H9 (cell line): Measurements from ENCODE around the gene IL4. TPM values are rescaled to one million over a fixed set of nuclear protein-coding genes. Genes with fewer than 3 reads are reported as not detected.

Experiments
- DNase-seq: peaks from one replicate; pipeline ENCODE4 v3.0.0-alpha.2; 2017
- H2AFZ ChIP-seq: one replicate; pipeline ENCODE4 v1.6.1; 2013; ENCODE audit warnings: mild to moderate bottlenecking, low read length, control low read depth, moderate library complexity
- H2AK5ac ChIP-seq: 2 replicates; pipeline ENCODE4 v1.6.1; 2013; ENCODE audit warnings: low read length, control low read depth, mixed read lengths; ENCODE audit not compliant: insufficient read length
- H2BK120ac ChIP-seq: one replicate; pipeline ENCODE4 v1.6.1; 2013; ENCODE audit warnings: low read depth, mild to moderate bottlenecking, low read length, control low read depth, inconsistent platforms; ENCODE audit not compliant: poor library complexity, severe bottlenecking
- H2BK12ac ChIP-seq: 2 replicates; pipeline ENCODE4 v1.6.1; 2013; ENCODE audit warnings: low read length, control low read depth, mixed read lengths, low read depth; ENCODE audit not compliant: insufficient read length
- H2BK15ac ChIP-seq: 2 replicates; pipeline ENCODE4 v1.6.1; 2013; ENCODE audit warnings: low read depth, low read length, control low read depth
- H2BK20ac ChIP-seq: one replicate; pipeline ENCODE4 v1.6.1; 2013; ENCODE audit warnings: low read depth, mild to moderate bottlenecking, low read length, control low read depth, inconsistent platforms; ENCODE audit not compliant: poor library complexity, severe bottlenecking
- H2BK5ac ChIP-seq: 2 replicates; pipeline ENCODE4 v1.6.1; 2013; ENCODE audit warnings: low read length, control low read depth, mixed read lengths; ENCODE audit not compliant: insufficient read length
- H3K14ac ChIP-seq: 2 replicates; pipeline ENCODE4 v1.6.1; 2013; ENCODE audit warnings: low read length, control low read depth; ENCODE audit not compliant: insufficient read depth
- H3K18ac ChIP-seq: 2 replicates; pipeline ENCODE4 v1.6.1; 2013; ENCODE audit warnings: low read depth, mild to moderate bottlenecking, mixed read lengths, low read length, control low read depth; ENCODE audit not compliant: insufficient read length
- H3K23ac ChIP-seq: 2 replicates; pipeline ENCODE4 v1.6.1; 2013; ENCODE audit warnings: low read length, control low read depth, mixed read lengths, low read depth; ENCODE audit not compliant: insufficient read length
- H3K23me2 ChIP-seq: 2 replicates; pipeline ENCODE4 v1.6.1; 2013; ENCODE audit warnings: low read depth, mild to moderate bottlenecking, mixed read lengths, low read length, control low read depth; ENCODE audit not compliant: insufficient read length, poor library complexity, severe bottlenecking
- H3K27ac ChIP-seq: 2 replicates; pipeline ENCODE4 v1.5.1; 2013; ENCODE audit warnings: low read length, control low read depth, mixed read lengths, low read depth; ENCODE audit not compliant: insufficient read length
- H3K27me3 ChIP-seq: 2 replicates; pipeline ENCODE4 v1.6.1; 2013; ENCODE audit warnings: low read length, control low read depth, inconsistent platforms; ENCODE audit not compliant: insufficient read depth
- H3K4ac ChIP-seq: 2 replicates; pipeline ENCODE4 v1.6.1; 2013; ENCODE audit warnings: low read depth, mild to moderate bottlenecking, control low read depth, inconsistent platforms, low read length, moderate library complexity
- H3K4me1 ChIP-seq: 2 replicates; pipeline ENCODE4 v1.6.1; 2013; ENCODE audit warnings: low read length, control low read depth, inconsistent platforms; ENCODE audit not compliant: insufficient read depth
- H3K4me2 ChIP-seq: 2 replicates; pipeline ENCODE4 v1.6.1; 2013; ENCODE audit warnings: low read length, control low read depth, mixed read lengths; ENCODE audit not compliant: insufficient read length, insufficient read depth
- H3K56ac ChIP-seq: 2 replicates; pipeline ENCODE4 v1.6.1; 2013; ENCODE audit warnings: low read depth, mild to moderate bottlenecking, mixed read lengths, low read length, control low read depth; ENCODE audit not compliant: insufficient read length
- H3K79me1 ChIP-seq: 2 replicates; pipeline ENCODE4 v1.6.1; 2013; ENCODE audit warnings: low read depth, mild to moderate bottlenecking, moderate library complexity, low read length, control low read depth, inconsistent platforms; ENCODE audit not compliant: insufficient read depth, poor library complexity, severe bottlenecking
- H3K79me2 ChIP-seq: 2 replicates; pipeline ENCODE4 v1.6.1; 2013; ENCODE audit warnings: low read length, control low read depth, inconsistent platforms; ENCODE audit not compliant: insufficient read depth
- H3K9ac ChIP-seq: 2 replicates; pipeline ENCODE4 v1.6.1; 2013; ENCODE audit warnings: low read length, control low read depth, mixed read lengths; ENCODE audit not compliant: insufficient read length; ENCODE audit errors: extremely low read depth
- H3K9me3 ChIP-seq: one replicate; pipeline ENCODE4 v1.6.1; 2013; ENCODE audit warnings: low read depth, low read length, inconsistent platforms; ENCODE audit not compliant: control insufficient read depth
- H3T11ph ChIP-seq: one replicate; pipeline ENCODE4 v1.6.1; 2013; ENCODE audit warnings: mild to moderate bottlenecking, low read length, control low read depth, inconsistent platforms
- H4K20me1 ChIP-seq: one replicate; pipeline ENCODE4 v1.6.1; 2013; ENCODE audit not compliant: control insufficient read depth, insufficient read length, insufficient read depth
- H4K5ac ChIP-seq: 2 replicates; pipeline ENCODE4 v1.6.1; 2013; ENCODE audit warnings: low read depth, mild to moderate bottlenecking, mixed read lengths, low read length, control low read depth; ENCODE audit not compliant: insufficient read length
- H4K8ac ChIP-seq: replicated peaks from 2 replicates; pipeline ENCODE4 v1.6.1; 2013; ENCODE audit warnings: low read length, control low read depth, mixed read lengths, low read depth; ENCODE audit not compliant: insufficient read length
- H4K91ac ChIP-seq: 2 replicates; pipeline ENCODE4 v1.6.1; 2013; ENCODE audit warnings: low read depth, mild to moderate bottlenecking, moderate library complexity, mixed read lengths, low read length, control low read depth; ENCODE audit not compliant: insufficient read length
- H3K27ac Mint-ChIP-seq, 3 experiments: 2 replicates in 2 of 3; 3 replicates in 1 of 3; pipeline ENCODE4 v1.8.0; 2020 to 2021; ENCODE audit warnings: mixed read lengths in 3 of 3, mild to moderate bottlenecking in 1 of 3, moderate library complexity in 1 of 3
- H3K27me3 Mint-ChIP-seq: 2 replicates; pipeline ENCODE4 v1.8.0; 2021; ENCODE audit warnings: low read depth, mild to moderate bottlenecking, moderate library complexity, mixed read lengths
- H3K36me3 Mint-ChIP-seq, 3 experiments: 2 replicates in 2 of 3; 3 replicates in 1 of 3; pipeline ENCODE4 v1.8.0; 2020 to 2021; ENCODE audit warnings: low read depth in 3 of 3, mixed read lengths in 3 of 3; ENCODE audit not compliant: insufficient read depth in 1 of 3
- H3K4me1 Mint-ChIP-seq, 2 experiments: 2 replicates each; pipeline ENCODE4 v1.8.0; 2020; ENCODE audit warnings: mixed read lengths in 2 of 2
- H3K4me3 Mint-ChIP-seq, 2 experiments: 2 replicates in 1 of 2; 3 replicates in 1 of 2; pipeline ENCODE4 v1.8.0; 2020 to 2021; ENCODE audit warnings: mild to moderate bottlenecking in 2 of 2, mixed read lengths in 2 of 2, moderate library complexity in 1 of 2
- H3K9me3 Mint-ChIP-seq, 2 experiments: 2 replicates in 1 of 2; 3 replicates in 1 of 2; pipeline ENCODE4 v1.8.0; 2020; ENCODE audit warnings: mild to moderate bottlenecking in 2 of 2, mixed read lengths in 2 of 2, moderate library complexity in 1 of 2
- WGBS: extraction: QIAGEN DNeasy Blood & Tissue Kit; methylation state at CpG from one replicate; pipeline ENCODE4 v1.1.7; 2013; ENCODE audit warnings: missing lambda C conversion rate, low lambda C conversion rate, mixed read lengths; ENCODE audit not compliant: insufficient read length; ENCODE audit errors: extremely low coverage; 5-methylcytosine and 5-hydroxymethylcytosine counted together
- total RNA-seq: library from RNA; stranded (reverse); gene quantifications from 2 replicates; pipeline ENCODE4 v1.2.1, GENCODE V29; 2021
- TF ChIP-seq, protein P1 (sequence below): fragments of 200-600 bp; sonication (generic); conservative IDR thresholded peaks from 3 replicates; pipeline ENCODE4 v1.8.0; 2021; ENCODE audit warnings: antibody characterized with exemption, mild to moderate bottlenecking

Gene IL4
- total RNA-seq, 1 experiment from 2014 or later = not detected

DNA sequence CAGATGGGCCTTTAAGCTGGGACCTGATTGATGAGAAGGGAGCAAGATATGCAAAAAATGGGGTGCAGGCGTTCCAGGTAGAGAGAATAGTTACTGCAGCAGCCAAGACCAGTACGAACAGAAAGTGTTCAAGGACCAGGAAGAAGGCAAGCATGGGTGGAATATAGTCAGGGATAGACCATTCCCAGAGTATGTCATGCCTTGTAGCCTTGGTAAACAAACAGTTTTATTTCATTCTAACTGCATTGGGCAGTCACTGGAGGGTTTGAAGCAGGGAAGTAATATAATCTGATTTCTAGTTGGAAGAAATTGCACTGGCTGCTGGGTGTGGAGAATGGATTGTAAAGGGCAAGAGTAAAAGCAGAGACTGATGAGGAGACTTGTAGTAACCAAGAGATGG lies 46.3 kb upstream of the IL4 start:
- no peaks in the 10 kb centered on the region for H3K4me1 Mint-ChIP-seq
- no peak overlapping the region for H3K56ac ChIP-seq
- no peaks in the 10 kb centered on the region for H4K20me1 ChIP-seq
- no peak overlapping the region; a peak in 1 of 7 replicates for H3K27ac Mint-ChIP-seq
- no peaks in the 10 kb centered on the region for H3K79me1 ChIP-seq
- no peak overlapping the region for H4K91ac ChIP-seq
- H3K14ac ChIP-seq = no peak overlapping the region
- H3K23ac ChIP-seq = no peak overlapping the region
- H3K36me3 Mint-ChIP-seq = peaks cover 1 to 31% (median 23%) of the 10 kb centered on the region in 3 experiments; a peak in 5 of 7 replicates
- H2BK120ac ChIP-seq = no peak overlapping the region
- H2AK5ac ChIP-seq = no peak overlapping the region
- H2BK12ac ChIP-seq = no peak overlapping the region
- H2BK15ac ChIP-seq = no peak overlapping the region
- H3K4ac ChIP-seq = no peak overlapping the region
- H3K9me3 Mint-ChIP-seq = no peaks in the 10 kb centered on the region
- DNase-seq = no peak
- no peaks in the 10 kb centered on the region for H3K23me2 ChIP-seq
- no peaks in the 10 kb centered on the region for H3K9me3 ChIP-seq
- no peak overlapping the region for H3T11ph ChIP-seq
- no peak overlapping the region for H2BK20ac ChIP-seq
- no peak overlapping the region for H3K4me2 ChIP-seq
- TF ChIP-seq, protein P1, sequence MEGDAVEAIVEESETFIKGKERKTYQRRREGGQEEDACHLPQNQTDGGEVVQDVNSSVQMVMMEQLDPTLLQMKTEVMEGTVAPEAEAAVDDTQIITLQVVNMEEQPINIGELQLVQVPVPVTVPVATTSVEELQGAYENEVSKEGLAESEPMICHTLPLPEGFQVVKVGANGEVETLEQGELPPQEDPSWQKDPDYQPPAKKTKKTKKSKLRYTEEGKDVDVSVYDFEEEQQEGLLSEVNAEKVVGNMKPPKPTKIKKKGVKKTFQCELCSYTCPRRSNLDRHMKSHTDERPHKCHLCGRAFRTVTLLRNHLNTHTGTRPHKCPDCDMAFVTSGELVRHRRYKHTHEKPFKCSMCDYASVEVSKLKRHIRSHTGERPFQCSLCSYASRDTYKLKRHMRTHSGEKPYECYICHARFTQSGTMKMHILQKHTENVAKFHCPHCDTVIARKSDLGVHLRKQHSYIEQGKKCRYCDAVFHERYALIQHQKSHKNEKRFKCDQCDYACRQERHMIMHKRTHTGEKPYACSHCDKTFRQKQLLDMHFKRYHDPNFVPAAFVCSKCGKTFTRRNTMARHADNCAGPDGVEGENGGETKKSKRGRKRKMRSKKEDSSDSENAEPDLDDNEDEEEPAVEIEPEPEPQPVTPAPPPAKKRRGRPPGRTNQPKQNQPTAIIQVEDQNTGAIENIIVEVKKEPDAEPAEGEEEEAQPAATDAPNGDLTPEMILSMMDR = no peak
- H3K27me3 ChIP-seq = no peaks in the 10 kb centered on the region
- no peak overlapping the region for H2BK5ac ChIP-seq
- no peak overlapping the region for H2AFZ ChIP-seq
- H3K27ac ChIP-seq = no peak overlapping the region
- no peaks in the 10 kb centered on the region for H3K79me2 ChIP-seq
- no peak overlapping the region for H3K4me3 Mint-ChIP-seq
- no peaks in the 10 kb centered on the region for H3K4me1 ChIP-seq
- no peak overlapping the region for H4K8ac ChIP-seq
- H3K9ac ChIP-seq = no peak overlapping the region
- no CpG with 5 or more reads among the region's 2 CpGs for WGBS
- H4K5ac ChIP-seq = no peak overlapping the region
- no peak overlapping the region for H3K18ac ChIP-seq
- H3K27me3 Mint-ChIP-seq = no peaks in the 10 kb centered on the region
